Left kidney (tissue), 2 donors: ENCODE measurements around the gene PRDM11. TPM values are rescaled to one million over a fixed set of nuclear protein-coding genes. Genes with fewer than 3 reads are reported as not detected.
A peak's percentile ranks its signal among the peaks of the same experiment; 100 is the strongest.

ENCODE experiments used
- DNase-seq: peaks from one replicate; pipeline ENCODE4 v3.0.0-alpha.2; 2013
- polyA plus RNA-seq: library from polyadenylated mRNA; unstranded; fragments of 120-200 nt; gene quantifications from one replicate; pipeline ENCODE4 v1.2.1, GENCODE V29; 2013; ENCODE audit not compliant: insufficient read length

Gene PRDM11
- polyA plus RNA-seq, 1 donor, result 22.1 TPM

DNA sequence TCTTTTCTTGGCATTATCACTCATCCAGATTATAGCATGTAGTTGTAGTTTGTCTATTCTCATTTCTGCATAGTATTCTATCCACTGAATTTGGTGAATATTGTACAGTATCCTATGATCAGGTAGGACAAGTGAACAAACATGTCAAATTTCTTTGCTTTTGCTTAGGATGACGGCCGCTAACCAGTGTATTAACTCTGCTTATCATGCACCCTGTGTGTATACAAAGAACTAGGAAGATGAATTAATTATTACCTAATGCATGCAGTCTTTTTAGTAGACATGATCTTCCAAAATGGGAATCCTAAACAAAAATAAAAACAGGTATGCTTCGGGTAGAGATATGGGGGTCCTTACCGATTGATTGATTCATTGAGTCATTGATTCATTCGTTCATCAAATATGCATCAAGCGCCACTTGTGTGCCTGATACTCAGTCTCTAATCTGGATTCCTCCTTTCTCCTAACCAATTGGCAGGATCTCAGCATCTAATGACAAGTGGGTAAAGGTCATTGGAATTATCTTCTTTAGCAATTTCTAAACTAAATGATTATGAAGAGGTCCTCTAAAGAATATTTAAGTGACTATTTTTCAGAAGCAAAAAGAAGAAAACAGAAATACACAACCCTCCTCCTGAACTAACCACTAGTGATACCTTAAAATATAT is 27.9 kb downstream of the PRDM11 start:
- DNase-seq, result no peak

DNA sequence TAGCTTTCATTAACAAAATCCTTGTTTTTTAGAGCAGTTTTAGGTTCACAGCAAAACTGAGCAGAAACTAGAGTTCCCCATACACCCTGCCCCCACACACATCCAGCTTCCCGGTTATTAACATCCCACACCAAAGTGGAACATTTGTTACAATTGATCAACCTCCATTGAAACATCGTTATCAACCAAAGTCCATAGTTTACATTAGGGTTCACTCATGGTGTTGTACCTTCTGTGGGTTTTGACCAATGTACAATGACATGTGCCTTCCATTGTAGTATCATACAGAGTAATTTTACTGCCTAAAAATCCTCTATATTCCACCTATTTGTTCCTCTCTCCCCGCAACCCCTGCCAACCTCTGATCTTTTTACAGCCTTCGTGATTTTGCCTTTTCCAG is 28.5 kb downstream of the PRDM11 start:
- DNase-seq, result no peak

GRCh38 chr11:45176996-45177395 is 30.6 kb downstream of the PRDM11 start:
- no peak for DNase-seq

DNA sequence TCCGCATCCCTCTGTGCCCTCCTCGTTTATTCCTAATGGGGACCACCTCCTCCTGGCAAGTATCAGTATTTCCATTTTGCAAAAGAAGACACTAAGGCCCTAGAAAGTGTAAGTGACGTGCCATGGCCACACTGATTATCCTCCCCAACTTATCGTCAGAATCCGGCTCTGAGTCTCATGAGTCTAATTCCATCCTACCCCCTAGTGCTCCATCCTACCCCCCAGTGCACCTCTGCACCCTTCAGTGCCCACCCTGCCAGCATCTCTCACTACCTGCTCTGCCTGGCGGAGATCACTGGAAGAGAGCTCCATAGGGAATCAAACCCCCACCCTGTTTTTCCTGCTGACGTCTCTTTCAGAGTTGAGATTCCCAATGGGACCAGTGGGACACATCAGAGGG is 31.8 kb downstream of the PRDM11 start:
- DNase-seq, result no peak

GRCh38 chr11:45178890-45179671 is 32.6 kb downstream of the PRDM11 start:
- DNase-seq, result no peak

- DNase-seq, result no peak
Observed at GRCh38 chr11:45179686-45180178, 33.3 kb downstream of the PRDM11 start.

DNA sequence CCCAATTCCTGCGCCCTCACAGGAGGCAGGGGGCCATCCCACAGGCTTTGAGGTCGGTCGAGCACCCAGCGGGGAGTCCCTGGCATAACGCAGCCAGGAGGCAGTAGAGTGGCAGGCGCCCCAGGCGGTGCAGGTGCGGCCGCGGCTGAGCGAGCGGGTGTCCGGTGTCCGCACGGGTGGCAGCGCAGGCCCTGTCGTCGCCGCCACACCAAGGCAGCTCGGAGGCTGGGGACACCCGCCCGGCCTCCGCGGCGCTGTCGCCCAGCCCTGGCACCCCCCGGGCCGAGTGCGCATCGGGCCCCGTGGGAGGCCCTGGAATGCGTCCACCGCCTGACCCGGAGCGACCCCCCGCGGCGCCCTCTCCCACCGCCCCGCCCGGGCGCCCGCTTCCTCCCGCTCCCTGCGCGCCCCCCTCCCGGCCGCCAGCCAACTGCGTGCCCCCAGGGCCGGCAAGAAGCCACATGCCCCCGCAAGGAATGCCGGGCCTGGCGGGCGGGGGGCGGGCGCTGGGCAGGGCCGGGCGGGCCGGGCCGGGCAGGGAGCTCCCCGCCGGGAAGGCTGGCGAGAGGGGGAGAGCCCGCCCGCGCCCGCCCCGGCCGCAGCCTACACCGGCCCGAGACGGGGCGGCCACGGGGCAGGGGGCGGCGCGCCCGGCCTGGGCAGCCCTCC is 33.9 kb downstream of the PRDM11 start:
- DNase-seq, result peak; percentile 70

DNA sequence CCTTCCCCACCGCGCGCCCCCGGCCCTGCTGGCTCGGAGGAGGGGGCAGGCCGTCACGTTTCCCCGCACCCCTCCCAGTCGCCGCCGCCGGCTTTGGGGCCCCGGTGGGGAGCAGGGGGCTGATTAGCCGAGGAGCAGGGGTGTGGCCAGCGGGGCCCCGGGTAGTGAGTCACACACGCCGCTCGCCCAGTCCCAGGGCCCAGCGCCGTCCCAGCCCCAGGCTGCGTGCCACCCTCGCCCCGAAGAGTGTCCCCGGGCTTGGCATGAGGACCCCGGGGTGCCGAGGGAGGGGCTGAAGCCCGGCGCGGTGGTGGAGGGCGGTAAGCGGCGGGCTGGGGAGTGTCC is 34.4 kb downstream of the PRDM11 start:
- peak; percentile 55 for DNase-seq

DNA sequence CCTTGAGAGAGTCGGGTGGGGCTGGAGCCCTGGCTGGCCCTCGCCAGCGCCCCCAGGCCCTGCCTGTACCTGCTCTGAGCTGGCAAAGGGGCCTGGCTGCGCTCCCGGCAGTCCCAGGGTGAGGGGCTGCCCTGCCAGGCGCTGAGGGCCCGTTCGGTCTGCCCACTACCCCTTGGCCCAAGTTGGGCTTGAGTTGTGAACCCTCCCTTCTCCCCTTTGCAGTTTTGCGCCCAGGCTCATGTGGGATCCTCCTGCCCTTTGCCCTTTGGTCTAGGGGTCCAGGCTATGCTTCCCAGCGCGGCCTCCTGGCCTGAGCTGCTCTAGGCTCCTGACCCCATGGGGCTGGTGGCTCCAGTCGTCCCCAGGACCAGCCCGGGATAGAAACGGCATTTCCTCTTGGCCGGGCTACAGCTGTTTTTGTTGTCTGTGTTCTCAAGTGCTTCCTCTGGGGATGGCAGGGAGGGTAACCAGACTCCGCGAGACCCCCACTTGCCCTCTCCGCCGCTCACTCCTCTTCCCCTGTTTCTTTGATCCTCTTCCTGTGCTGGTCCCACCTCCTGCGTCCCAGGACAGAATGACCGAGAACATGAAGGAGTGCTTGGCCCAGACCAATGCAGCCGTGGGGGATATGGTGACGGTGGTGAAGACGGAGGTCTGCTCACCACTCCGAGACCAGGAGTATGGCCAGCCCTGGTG is 34.9 kb downstream of the PRDM11 start:
- peak; percentile 56 for DNase-seq

GRCh38 chr11:45181889-45182550 is 35.6 kb downstream of the PRDM11 start:
- no peak for DNase-seq

DNA sequence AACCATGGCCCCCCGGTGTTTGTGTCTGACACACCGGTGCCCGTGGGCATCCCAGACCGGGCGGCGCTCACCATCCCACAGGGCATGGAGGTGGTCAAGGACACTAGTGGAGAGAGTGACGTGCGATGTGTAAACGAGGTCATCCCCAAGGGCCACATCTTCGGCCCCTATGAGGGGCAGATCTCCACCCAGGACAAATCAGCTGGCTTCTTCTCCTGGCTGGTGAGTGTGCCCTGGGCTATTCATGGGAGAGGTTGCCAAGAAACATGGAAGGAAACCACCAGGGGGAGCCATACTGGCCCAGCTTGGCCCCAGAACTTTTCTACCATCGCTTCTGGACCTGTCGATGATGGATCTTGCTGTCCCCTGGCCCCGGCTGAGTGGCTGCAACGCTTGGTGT is 36.5 kb downstream of the PRDM11 start:
- DNase-seq, result no peak

DNA sequence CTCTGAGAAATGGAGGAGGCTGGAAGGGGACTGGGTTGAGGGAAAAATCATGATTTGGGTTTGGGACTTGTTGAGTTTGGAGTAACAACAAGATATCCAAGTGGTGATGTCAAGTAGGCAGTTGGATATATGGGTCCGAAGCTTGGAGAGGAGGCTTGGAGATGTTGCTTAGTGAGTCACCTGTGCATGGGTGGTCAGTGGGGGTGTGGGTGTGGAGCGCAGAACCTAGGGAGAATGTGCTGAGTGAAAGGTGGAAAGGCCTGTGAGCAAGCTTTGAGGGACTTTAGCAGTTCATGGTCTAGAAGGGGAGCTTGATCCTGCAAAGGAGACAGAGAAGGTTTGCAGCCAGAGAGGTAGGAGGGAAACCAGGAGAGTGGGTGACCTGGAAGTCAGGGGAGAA is 38.2 kb downstream of the PRDM11 start:
- DNase-seq, result no peak

GRCh38 chr11:45185228-45185729 is 38.8 kb downstream of the PRDM11 start:
- DNase-seq, result no peak

- DNase-seq, result no peak
Observed at GRCh38 chr11:45187375-45187774, 40.9 kb downstream of the PRDM11 start.

GRCh38 chr11:45188127-45188526 is 41.7 kb downstream of the PRDM11 start:
- no peak for DNase-seq

DNA sequence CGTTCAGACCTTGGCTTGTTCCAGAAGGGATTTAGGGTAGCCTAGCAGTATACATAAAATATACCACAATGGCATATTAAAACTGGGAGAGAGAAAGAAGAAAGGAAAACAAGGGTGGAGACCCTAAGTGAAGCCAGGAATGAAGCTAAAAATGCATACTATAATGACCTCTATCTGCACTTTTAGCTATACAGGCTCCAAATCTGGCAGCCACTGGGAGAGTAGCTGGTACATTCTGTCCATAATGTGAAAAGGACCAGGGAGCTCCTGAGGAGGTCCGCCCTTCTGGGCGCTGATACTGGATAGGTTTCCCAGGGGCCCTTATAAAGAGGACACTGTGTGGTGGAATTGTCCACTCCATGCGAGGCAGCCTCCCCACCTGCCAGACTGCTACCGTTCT is 42.8 kb downstream of the PRDM11 start:
- no peak for DNase-seq

GRCh38 chr11:45193695-45194094 is 47.3 kb downstream of the PRDM11 start:
- DNase-seq, result no peak

GRCh38 chr11:45204761-45205160 is 58.3 kb downstream of the PRDM11 start:
- no peak for DNase-seq

DNA sequence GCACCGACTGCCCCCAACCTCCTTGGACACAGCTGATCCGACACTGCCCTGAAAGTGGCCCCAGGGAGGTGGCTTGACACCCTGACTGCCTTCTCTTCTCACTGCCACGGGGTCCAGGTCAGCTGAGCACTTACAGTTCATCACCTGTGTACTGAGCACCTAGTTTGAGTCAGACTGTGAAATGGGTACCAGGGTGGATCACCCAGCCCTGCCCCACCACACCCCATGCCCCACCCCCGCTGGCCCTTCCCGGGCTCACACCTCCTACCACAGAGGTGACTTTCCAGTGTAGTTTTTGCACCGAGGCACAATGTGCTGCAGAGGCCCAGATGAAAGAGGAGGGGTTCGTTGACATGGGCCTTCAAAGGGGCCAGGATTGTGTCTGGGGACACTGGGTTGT is 59.5 kb downstream of the PRDM11 start:
- no peak for DNase-seq

- DNase-seq, result no peak
Observed at GRCh38 chr11:45208135-45208534, 61.7 kb downstream of the PRDM11 start.

DNA sequence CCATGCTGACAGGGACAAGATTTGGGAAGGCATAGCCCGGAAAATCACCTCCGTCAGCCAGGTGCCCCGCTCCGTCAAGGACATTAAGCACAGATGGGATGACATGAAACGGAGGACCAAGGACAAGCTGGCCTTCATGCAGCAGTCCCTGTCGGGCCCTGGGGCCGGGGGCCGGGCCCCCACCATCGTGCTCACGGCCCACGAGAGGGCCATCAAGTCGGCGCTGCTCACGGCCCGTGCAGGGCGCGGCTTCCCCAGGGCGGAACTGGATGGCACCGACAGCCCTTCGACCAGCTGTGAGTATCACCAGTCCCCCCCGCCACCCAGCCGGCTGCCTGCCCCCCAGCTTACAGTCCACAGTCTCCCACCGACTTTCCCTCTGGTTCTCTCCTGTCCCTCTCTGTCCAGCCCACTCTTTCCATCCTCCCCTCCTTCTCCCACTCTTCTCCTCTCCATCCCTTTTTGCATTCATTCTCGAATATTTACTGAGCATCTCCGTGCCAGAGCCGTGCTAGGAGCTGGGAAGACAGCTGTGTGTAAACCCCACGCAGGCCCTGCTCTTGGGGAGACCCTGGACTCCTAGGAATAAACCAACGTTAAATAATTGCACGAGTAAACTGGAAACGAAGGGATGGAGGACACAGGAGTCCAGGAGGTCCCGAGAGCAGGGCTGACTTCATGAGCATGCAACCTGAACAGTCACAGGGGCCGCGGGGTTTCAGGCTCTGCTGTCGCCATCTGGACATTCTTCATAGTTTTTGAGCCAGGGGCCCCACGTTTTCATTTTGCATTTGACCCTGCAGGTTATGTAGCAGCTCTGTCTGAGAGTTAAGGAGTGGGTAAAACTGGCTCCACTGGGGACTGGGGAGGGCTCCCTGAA is 62.8 kb downstream of the PRDM11 start:
- DNase-seq, result no peak
